OCI-LY3 (cell line): Measurements from ENCODE around the gene DSTYK.

Experiments
- H2AFZ ChIP-seq: fragments of 200-600, 300-600 bp; shearing (Covaris generic); 2 replicates; pipeline ENCODE4 v1.6.0; 2014; ENCODE audit warnings: antibody characterized with exemption, low read depth, low read length
- H3K27ac ChIP-seq: fragments of 200-600, 300-600 bp; sonication (generic); 2 replicates; pipeline ENCODE4 v1.5.1; 2014; ENCODE audit warnings: mild to moderate bottlenecking, low read length, moderate library complexity, mixed read lengths
- H3K27me3 ChIP-seq: fragments of 200-600, 300-600 bp; sonication (generic); 2 replicates; pipeline ENCODE4 v1.6.1; 2014; ENCODE audit warnings: low read depth, low read length, mixed read lengths
- H3K36me3 ChIP-seq: fragments of 200-600, 300-600 bp; sonication (generic); replicated peaks from 2 replicates; pipeline ENCODE3; 2014; ENCODE audit warnings: low read depth, low read length, mixed read lengths
- H3K4me1 ChIP-seq: fragments of 300-600, 200-600 bp; sonication (generic); 2 replicates; pipeline ENCODE4 v1.6.1; 2014; ENCODE audit warnings: low read length, mixed read lengths
- H3K4me2 ChIP-seq: fragments of 200-600, 300-600 bp; sonication (generic); 2 replicates; pipeline ENCODE4 v1.6.1; 2014; ENCODE audit warnings: low read length, mixed read lengths
- H3K4me3 ChIP-seq: fragments of 300-600, 200-600 bp; sonication (generic); 2 replicates; pipeline ENCODE4 v1.5.1; 2014; ENCODE audit warnings: antibody characterized with exemption, mild to moderate bottlenecking, low read length, moderate library complexity
- H3K79me2 ChIP-seq: fragments of 300-600, 200-600 bp; shearing (Covaris generic); 2 replicates; pipeline ENCODE4 v1.6.1; 2014; ENCODE audit warnings: mild to moderate bottlenecking, low read length, mixed read lengths
- H3K9ac ChIP-seq: fragments of 300-600, 200-600 bp; shearing (Covaris generic); 2 replicates; pipeline ENCODE4 v1.6.0; 2014; ENCODE audit warnings: mild to moderate bottlenecking, low read length, moderate library complexity
- H3K9me3 ChIP-seq: fragments of 200-600, 300-600 bp; shearing (Covaris generic); 2 replicates; pipeline ENCODE4 v1.6.1; 2014; ENCODE audit warnings: low read length, mixed read lengths; ENCODE audit not compliant: insufficient read depth
- H4K20me1 ChIP-seq: fragments of 200-600, 300-600 bp; sonication (generic); 2 replicates; pipeline ENCODE4 v1.6.1; 2016; ENCODE audit warnings: low read length, mixed read lengths; ENCODE audit not compliant: insufficient read depth
- EZH2phosphoT487 ChIP-seq: fragments of 200-600 bp; shearing (Covaris generic); IDR thresholded peaks from 2 replicates; pipeline ENCODE4 v1.6.1; 2018; ENCODE audit warnings: antibody characterized with exemption, mixed run types, low read depth
- TF ChIP-seq, protein P1 (sequence below): fragments of 200-600, 300-600 bp; sonication (generic); IDR thresholded peaks from 2 replicates; pipeline ENCODE4 v1.5.1; 2014; ENCODE audit warnings: antibody characterized with exemption, low read length, low read depth

Gene DSTYK

DNA sequence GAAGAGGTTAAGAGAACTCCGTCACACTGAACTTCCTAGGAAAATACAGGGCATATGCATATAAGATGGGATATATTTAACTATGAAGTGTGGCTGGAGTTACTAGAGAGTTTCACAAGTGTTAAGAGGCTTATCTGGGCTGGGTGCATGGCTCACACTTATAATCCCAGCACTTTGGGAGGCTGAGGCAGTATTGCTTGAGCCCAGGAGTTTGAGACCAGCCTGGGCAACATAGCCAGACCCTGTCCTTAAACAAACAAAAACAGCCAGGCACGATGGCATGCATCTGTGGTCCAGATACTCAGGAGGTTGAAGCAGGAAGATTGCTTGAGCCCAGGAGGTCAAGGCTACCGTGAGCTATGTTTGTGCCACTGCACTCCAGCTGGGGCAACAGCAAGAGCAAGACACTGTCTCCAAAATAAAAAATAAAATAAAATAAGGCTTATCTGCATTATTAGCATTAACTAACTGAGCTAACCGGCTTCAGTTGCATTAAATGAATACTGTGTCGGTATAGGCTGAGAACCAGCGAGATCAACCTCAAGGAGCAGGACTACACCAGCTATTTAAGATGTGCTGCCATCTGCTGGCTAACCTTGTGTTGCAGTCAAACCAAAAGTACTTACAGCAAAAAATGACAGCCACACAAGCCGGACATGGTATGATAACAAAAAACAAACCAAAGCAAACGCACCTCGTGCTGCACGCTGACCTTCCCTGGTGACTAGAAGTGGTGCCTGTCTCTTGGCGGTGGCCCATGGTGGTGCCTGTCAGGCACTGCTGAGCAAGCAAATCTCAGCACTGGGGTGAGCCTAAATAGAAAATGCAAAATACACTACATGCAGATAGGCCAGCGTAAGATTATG is 70.0 kb downstream of the DSTYK start:
- Histone ChIP-seq H3K27me3 (no peaks in the 10 kb centered on the region), H2AFZ (no peak overlapping the region), H3K79me2 (no peaks in the 10 kb centered on the region), H4K20me1 (no peaks in the 10 kb centered on the region), H3K27ac (no peak overlapping the region; the same call in 1 of the 2 replicates), H3K9me3 (no peaks in the 10 kb centered on the region), H3K4me3 (peak overlapping the region; percentile 27; the same call in 1 of the 2 replicates), H3K4me2 (peak overlapping the region; percentile 58), H3K36me3 (no peaks in the 10 kb centered on the region), H3K9ac (no peak overlapping the region), H3K4me1 (peaks cover 43% of the 10 kb centered on the region)
- TF ChIP-seq, protein P1, sequence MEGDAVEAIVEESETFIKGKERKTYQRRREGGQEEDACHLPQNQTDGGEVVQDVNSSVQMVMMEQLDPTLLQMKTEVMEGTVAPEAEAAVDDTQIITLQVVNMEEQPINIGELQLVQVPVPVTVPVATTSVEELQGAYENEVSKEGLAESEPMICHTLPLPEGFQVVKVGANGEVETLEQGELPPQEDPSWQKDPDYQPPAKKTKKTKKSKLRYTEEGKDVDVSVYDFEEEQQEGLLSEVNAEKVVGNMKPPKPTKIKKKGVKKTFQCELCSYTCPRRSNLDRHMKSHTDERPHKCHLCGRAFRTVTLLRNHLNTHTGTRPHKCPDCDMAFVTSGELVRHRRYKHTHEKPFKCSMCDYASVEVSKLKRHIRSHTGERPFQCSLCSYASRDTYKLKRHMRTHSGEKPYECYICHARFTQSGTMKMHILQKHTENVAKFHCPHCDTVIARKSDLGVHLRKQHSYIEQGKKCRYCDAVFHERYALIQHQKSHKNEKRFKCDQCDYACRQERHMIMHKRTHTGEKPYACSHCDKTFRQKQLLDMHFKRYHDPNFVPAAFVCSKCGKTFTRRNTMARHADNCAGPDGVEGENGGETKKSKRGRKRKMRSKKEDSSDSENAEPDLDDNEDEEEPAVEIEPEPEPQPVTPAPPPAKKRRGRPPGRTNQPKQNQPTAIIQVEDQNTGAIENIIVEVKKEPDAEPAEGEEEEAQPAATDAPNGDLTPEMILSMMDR: peak; percentile 97
- no peak for TF ChIP-seq EZH2phosphoT487

DNA sequence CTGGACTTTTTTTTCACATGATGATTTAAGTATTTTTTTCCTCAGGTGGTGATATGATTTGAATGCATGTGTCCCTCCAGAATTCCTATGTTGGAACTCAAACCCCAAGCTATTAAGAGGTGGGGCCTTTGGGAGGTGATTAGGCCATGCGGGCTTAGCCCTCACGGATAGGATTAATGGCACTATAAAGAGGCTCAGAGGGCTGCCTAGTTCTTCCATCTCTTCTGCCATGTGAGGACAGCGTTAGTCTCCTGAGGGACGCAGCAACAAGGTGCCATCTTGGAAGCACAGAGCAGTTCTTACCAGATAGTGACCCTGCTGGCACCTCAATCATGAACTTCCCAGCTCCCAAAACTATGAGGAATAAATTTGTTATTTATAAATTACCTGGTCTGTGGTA is 71.4 kb downstream of the DSTYK start:
- H2AFZ ChIP-seq: no peak overlapping the region
- no peaks in the 10 kb centered on the region for H3K27me3 ChIP-seq
- no peak overlapping the region for H3K9ac ChIP-seq
- H3K4me1 ChIP-seq: peaks cover 49% of the 10 kb centered on the region
- no peaks in the 10 kb centered on the region for H3K36me3 ChIP-seq
- H3K79me2 ChIP-seq: no peaks in the 10 kb centered on the region
- TF ChIP-seq, protein P1: no peak
- TF ChIP-seq EZH2phosphoT487: no peak
- H4K20me1 ChIP-seq: no peaks in the 10 kb centered on the region
- no peaks in the 10 kb centered on the region for H3K9me3 ChIP-seq
- no peak overlapping the region for H3K4me2 ChIP-seq
- no peak overlapping the region for H3K27ac ChIP-seq
- H3K4me3 ChIP-seq: no peak overlapping the region

DNA sequence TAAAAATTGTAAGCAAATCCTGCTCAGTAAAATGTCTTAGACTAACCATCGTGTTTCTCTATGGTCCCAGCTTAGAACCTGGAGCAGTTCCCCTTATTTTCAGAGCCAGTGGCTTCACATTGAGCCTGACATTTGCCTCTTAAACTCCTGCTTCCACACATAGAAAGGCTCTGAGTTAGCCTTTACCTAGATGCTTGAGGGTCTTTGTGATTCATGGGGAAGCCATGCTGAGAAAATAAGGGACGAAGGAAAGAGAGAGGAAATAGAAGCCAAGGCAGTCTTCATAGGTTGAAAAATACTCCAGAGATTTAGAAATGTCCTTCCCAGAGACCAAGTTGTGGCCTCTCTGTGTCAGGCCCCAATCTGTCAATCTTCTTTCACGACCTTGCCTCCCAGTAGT is 73.6 kb downstream of the DSTYK start:
- Histone ChIP-seq H3K4me3 (no peak overlapping the region), H3K4me2 (peak overlapping the region; percentile 47), H3K79me2 (no peaks in the 10 kb centered on the region), H3K9me3 (no peaks in the 10 kb centered on the region), H3K4me1 (peaks cover 61% of the 10 kb centered on the region), H3K27me3 (no peaks in the 10 kb centered on the region), H3K9ac (peak overlapping the region; percentile 32; the same call in 1 of the 2 replicates), H4K20me1 (no peaks in the 10 kb centered on the region), H3K27ac (peak overlapping the region; percentile 78), H2AFZ (peak overlapping the region; percentile 2; the same call in 1 of the 2 replicates), H3K36me3 (no peaks in the 10 kb centered on the region)
- no peak for TF ChIP-seq EZH2phosphoT487
- TF ChIP-seq, protein P1: no peak

DNA sequence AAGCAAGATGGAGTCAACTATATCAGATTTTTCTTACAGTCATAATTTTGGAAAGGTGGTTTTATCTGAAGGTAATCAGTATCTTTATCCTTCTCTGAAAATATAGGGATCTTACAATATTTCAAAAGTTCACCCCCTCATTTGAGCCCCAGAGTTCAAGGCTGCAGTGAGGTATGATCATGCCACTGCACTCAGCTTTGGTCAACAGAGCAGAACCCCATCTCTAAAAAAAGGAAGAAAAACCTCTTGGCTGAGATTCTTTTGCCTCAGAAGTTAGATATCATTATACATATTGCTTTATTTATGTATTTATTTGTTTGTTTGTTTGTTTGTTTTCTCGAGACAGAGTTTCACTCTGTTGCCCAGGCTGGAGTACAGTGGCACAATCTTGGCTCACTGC is 78.2 kb downstream of the DSTYK start:
- H2AFZ ChIP-seq: no peak overlapping the region
- no peak overlapping the region for H3K9ac ChIP-seq
- no peaks in the 10 kb centered on the region for H4K20me1 ChIP-seq
- no peaks in the 10 kb centered on the region for H3K36me3 ChIP-seq
- TF ChIP-seq, protein P1: no peak
- no peak for TF ChIP-seq EZH2phosphoT487
- H3K9me3 ChIP-seq: no peaks in the 10 kb centered on the region
- no peak overlapping the region for H3K4me3 ChIP-seq
- H3K27ac ChIP-seq: no peak overlapping the region
- H3K79me2 ChIP-seq: no peaks in the 10 kb centered on the region
- H3K4me1 ChIP-seq: peaks cover 37% of the 10 kb centered on the region
- H3K4me2 ChIP-seq: peak overlapping the region; percentile 1; the same call in 1 of the 2 replicates
- no peaks in the 10 kb centered on the region for H3K27me3 ChIP-seq
